GM12865 (cell line): ENCODE data around the gene POLR2C.
A peak's percentile ranks its signal among the peaks of the same experiment; 100 is the strongest.
"Not testable (repeated sequence)": the region's sequence is repeated elsewhere in the genome, so short reads cannot be mapped to it uniquely, and the experiment has no call there.

Source experiments
- DNase-seq: peaks from one replicate; pipeline ENCODE4 v3.0.0; 2010; ENCODE audit warnings: low read depth
- H3K4me3 ChIP-seq: 2 replicates; pipeline ENCODE4 v1.5.1; 2011; ENCODE audit warnings: mild to moderate bottlenecking, low read depth, low read length, control low read depth
- CTCF ChIP-seq: IDR thresholded peaks from 2 replicates; pipeline ENCODE4 v1.5.1; 2011; ENCODE audit warnings: low read length, control low read depth, low read depth, inconsistent platforms; ENCODE audit not compliant: insufficient read depth; ENCODE audit errors: missing control alignments

Gene POLR2C

GRCh38 chr16:57432989-57433388 lies 29.5 kb upstream of the POLR2C start:
- TF ChIP-seq CTCF = no peak
- no peak for DNase-seq
- H3K4me3 ChIP-seq = no peak overlapping the region

DNA sequence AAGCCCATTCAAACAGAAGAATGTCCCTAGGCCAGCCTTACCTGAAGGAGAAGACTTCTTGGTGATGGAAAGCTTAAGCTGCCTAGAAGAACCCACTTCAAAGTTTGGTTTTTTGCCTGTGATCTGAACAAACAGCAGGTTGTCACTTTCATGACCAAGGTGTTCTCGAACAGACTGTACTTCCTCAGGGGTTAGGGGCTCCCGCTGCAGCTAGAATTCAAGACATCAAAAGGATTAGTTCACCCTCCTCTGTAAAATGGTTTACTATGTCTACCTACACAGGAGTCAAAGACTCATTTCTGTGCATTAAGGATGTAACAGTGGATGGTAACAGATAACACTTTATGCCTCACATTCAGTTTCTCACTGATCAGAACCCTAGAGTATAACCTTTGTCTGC lies 28.5 kb upstream of the POLR2C start:
- no peak overlapping the region for H3K4me3 ChIP-seq
- DNase-seq = no peak

GRCh38 chr16:57435838-57436237 lies 26.6 kb upstream of the POLR2C start:
- H3K4me3 ChIP-seq = no peak overlapping the region
- TF ChIP-seq CTCF = no peak
- no peak for DNase-seq

More for the DNA sequence above, 28.5 kb upstream of the POLR2C start:
- no peak for TF ChIP-seq CTCF

- not testable (repeated sequence) for DNase-seq, H3K4me3 ChIP-seq
Observed at GRCh38 chr16:57439947-57440346, 22.5 kb upstream of the POLR2C start.

- H3K4me3 ChIP-seq, DNase-seq: not testable (repeated sequence)
Observed at GRCh38 chr16:57440551-57440950, 21.9 kb upstream of the POLR2C start.

- TF ChIP-seq CTCF = no peak
- DNase-seq = no peak
- no peak overlapping the region for H3K4me3 ChIP-seq
Observed at GRCh38 chr16:57444711-57445110, 17.8 kb upstream of the POLR2C start.

DNA sequence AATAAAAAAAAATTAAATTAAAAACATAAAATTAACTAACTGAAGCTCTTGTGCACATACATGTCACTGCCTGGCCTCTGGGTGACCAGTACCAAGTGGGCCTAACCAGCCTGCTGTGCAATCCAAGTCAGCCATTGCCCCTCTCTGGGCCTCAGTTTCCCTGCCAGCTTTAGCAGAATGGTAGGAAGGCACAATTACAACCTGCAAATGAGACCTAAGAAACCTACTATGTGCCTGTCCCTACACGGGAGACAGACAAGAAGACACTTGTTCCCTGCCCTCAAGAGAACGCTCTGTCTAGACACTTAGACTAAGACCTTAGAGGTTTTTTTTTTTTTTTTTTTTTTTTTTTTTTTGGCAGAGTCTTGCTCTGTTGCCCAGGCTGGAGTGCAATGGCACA lies 17.0 kb upstream of the POLR2C start:
- H3K4me3 ChIP-seq = no peak overlapping the region
- DNase-seq = no peak
- TF ChIP-seq CTCF = no peak

DNA sequence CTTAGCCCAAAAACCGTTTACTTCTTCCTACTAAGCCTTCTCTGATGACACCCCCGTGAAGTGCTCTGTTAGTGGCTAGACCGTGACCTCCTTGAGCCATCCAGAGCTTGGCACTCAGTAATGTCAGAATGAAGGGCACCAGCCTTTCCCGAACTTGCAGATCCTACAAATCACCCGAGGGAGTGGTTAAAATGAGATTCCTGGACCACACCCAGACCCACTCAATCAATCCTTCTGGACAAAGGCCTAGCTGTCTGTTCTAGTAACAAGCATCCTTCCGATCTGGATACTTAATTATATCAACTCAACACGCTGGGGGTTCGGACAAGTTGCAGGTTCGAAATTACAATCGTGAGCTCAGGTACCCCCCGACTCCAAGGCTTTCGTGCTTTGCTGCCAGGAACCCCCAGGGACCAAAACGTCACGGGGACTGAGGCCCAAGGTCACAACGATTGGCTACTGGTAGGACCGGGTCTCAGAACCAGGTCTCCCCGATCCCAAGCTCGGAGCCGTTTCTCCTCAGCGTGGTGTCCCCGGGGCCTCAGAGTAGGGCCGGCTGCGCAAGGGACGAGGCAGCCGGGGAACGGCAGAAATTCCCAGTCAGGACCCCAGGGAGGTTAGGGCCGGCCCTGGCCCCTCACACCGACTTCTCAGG lies 15.8 kb upstream of the POLR2C start:
- peak; percentile 69 for DNase-seq
- peak overlapping the region; percentile 85 for H3K4me3 ChIP-seq
- no peak for TF ChIP-seq CTCF
